Upper lobe of left lung (tissue), 6 donors: Measurements from ENCODE around the gene TMEM81. TPM values are rescaled to one million over a fixed set of nuclear protein-coding genes. Genes with fewer than 3 reads are reported as not detected.
A peak's percentile ranks its signal among the peaks of the same experiment; 100 is the strongest.

Source experiments
- ATAC-seq, 2 donors: fragments of 200-7000 bp; cut with Tn5 transposase; one replicate each; pipeline ENCODE4 v1.9.1; 2022; ENCODE audit warnings: mild to moderate bottlenecking in 2 of 2, moderate library complexity in 2 of 2; ENCODE audit not compliant: low FRiP score in 2 of 2
- DNase-seq, 2 donors: peaks; one replicate each; pipeline ENCODE4 v3.0.0-alpha.2; 2019 to 2020
- H3K27ac ChIP-seq, 4 donors: fragments of 200-600 bp; sonication (generic); one replicate each; pipeline ENCODE4 v1.5.1; 2016 to 2019
- H3K27me3 ChIP-seq, 4 donors: fragments of 200-600 bp; sonication (generic); one replicate each; pipeline ENCODE4 v1.5.1; 2017 to 2019
- H3K36me3 ChIP-seq, 4 donors: fragments of 200-600 bp; sonication (generic); one replicate each; pipeline ENCODE4 v1.5.1; 2016 to 2019
- H3K4me1 ChIP-seq, 4 donors: fragments of 200-600 bp; sonication (generic); one replicate each; pipeline ENCODE4 v1.5.1; 2018 to 2019
- H3K4me3 ChIP-seq, 4 donors: fragments of 200-600 bp; sonication (generic); one replicate each; pipeline ENCODE4 v1.5.1; 2017 to 2019; ENCODE audit warnings: mild to moderate bottlenecking in 2 of 4, moderate library complexity in 1 of 4
- H3K9me3 ChIP-seq, 4 donors: fragments of 200-600 bp; sonication (generic); one replicate each; pipeline ENCODE4 v1.5.1; 2018 to 2019
- EP300 ChIP-seq, 4 donors: sonication (generic); formaldehyde crosslinking; IDR thresholded peaks; one replicate each; pipeline ENCODE4 v1.5.1; 2017; ENCODE audit warnings: antibody characterized with exemption in 4 of 4, control low read depth in 2 of 4
- POLR2A ChIP-seq, 4 donors: fragments of 450-650 bp; IDR thresholded peaks; one replicate each; pipeline ENCODE4 v1.5.1; 2016 to 2017; ENCODE audit warnings: antibody characterized with exemption in 4 of 4, mild to moderate bottlenecking in 2 of 4
- POLR2AphosphoS5 ChIP-seq, 2 donors: sonication (generic); formaldehyde crosslinking; IDR thresholded peaks; one replicate each; pipeline ENCODE4 v1.5.1; 2017; ENCODE audit warnings: antibody characterized with exemption in 2 of 2
- WGBS, 2 donors: methylation state at CpG; one replicate each; pipeline ENCODE4 v1.1.5; 2017 to 2018; 5-methylcytosine and 5-hydroxymethylcytosine counted together
- total RNA-seq, 6 donors: library from RNA; depleted of rRNA in 4 of 6; stranded (reverse); fragments of >200 nt in 4 of 6; gene quantifications; one replicate each; pipeline versions ENCODE4 v1.1.0 to v1.2.1, GENCODE V29; 2016 to 2021
- TF ChIP-seq, protein P1 (sequence below), 6 experiments: fragments of 450-650 bp in 4 of 6; fragments of 200-600 bp in 2 of 6; sonication (generic) in 2 of 6; IDR thresholded peaks; one replicate each; pipeline ENCODE4 v1.5.1; 2016 to 2019; ENCODE audit warnings: antibody characterized with exemption in 6 of 6
- donor health status: DM: no; HTN: no; CAD: no; lungs with moderate emphysema.
- donor health status: DM: no; HTN: yes; CAD: no; lungs with severe emphysema.

The TMEM81 gene
- total RNA-seq, 6 donors from 2014 or later: 1.2 to 7.2 (median 2.8) TPM

DNA sequence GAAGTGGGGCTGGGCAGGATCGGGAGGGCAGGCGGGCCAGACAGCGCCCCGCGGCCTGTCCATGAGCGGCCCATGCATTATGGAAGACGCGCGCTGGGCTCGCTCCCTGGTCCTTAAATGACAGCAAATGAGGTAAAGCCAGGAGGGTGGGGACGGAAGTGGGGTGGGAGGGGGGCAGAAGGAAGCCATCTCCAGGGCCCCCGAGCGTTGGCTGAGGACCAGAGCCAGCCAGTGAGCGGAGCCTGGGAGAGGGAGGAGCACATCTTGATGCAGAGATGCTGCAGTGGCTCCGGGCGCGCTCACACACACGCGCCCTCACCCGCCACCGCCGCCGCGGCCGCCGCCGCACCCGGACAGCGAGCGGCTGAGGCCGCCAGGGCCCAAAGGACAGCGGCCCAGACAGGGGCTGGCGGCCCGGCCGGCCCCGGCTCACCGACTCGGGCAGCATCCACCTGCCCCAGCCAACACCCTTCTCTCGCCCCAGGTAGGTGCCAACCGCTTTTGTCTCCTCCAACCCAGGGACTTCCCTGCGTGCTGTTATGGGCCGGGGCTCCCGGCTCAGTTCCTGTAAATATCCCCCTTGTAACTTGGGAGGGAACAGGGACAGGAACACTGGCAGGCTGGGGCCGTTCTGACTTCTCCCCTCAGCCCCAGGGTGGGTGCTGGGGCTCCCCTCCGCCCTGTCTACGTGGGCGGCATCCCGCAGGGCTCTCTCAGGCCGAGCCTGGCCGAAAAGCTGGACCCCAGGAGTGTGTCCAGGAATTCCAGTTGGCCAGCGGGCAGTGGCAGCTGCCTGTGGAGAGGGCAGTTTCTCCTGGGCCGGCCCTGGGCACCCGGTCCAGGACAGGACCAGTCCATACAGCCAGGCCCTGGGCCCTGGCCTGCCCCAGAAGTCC lies 41.1 kb downstream of the TMEM81 start, which contains the start of gene CNTN2:
Gene CNTN2, plus strand, starts transcription at position 302 of the 896 bp plus-strand sequence. CDS start 9,974 bp downstream, outside the sequence.
- no peaks in the 10 kb centered on the region for H3K36me3 ChIP-seq
- no peak within 1 kb of the TSS for H3K27ac ChIP-seq
- H3K9me3 ChIP-seq: no peaks in the 10 kb centered on the region
- H3K27me3 ChIP-seq: peaks cover 0 to 23% (median 2%) of the 10 kb centered on the region in 4 donors
- TF ChIP-seq, protein P1, sequence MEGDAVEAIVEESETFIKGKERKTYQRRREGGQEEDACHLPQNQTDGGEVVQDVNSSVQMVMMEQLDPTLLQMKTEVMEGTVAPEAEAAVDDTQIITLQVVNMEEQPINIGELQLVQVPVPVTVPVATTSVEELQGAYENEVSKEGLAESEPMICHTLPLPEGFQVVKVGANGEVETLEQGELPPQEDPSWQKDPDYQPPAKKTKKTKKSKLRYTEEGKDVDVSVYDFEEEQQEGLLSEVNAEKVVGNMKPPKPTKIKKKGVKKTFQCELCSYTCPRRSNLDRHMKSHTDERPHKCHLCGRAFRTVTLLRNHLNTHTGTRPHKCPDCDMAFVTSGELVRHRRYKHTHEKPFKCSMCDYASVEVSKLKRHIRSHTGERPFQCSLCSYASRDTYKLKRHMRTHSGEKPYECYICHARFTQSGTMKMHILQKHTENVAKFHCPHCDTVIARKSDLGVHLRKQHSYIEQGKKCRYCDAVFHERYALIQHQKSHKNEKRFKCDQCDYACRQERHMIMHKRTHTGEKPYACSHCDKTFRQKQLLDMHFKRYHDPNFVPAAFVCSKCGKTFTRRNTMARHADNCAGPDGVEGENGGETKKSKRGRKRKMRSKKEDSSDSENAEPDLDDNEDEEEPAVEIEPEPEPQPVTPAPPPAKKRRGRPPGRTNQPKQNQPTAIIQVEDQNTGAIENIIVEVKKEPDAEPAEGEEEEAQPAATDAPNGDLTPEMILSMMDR (IDR thresholded peaks at IDR 0.05): no peak
- TF ChIP-seq POLR2A (IDR thresholded peaks at IDR 0.05) (no peak), POLR2AphosphoS5 (IDR thresholded peaks at IDR 0.05) (no peak), EP300 (IDR thresholded peaks at IDR 0.05) (no peak)
- WGBS, 2 donors: 12 to 40% methylated on average over 1 to 29 of the region's 53 CpGs
- H3K4me3 ChIP-seq: no peak within 1 kb of the TSS
- peaks cover 0 to 8% (median 2%) of the 10 kb centered on the region in 4 donors for H3K4me1 ChIP-seq
- DNase-seq: peak in 1 of 2 donors; percentile 78
- no peak for ATAC-seq

DNA sequence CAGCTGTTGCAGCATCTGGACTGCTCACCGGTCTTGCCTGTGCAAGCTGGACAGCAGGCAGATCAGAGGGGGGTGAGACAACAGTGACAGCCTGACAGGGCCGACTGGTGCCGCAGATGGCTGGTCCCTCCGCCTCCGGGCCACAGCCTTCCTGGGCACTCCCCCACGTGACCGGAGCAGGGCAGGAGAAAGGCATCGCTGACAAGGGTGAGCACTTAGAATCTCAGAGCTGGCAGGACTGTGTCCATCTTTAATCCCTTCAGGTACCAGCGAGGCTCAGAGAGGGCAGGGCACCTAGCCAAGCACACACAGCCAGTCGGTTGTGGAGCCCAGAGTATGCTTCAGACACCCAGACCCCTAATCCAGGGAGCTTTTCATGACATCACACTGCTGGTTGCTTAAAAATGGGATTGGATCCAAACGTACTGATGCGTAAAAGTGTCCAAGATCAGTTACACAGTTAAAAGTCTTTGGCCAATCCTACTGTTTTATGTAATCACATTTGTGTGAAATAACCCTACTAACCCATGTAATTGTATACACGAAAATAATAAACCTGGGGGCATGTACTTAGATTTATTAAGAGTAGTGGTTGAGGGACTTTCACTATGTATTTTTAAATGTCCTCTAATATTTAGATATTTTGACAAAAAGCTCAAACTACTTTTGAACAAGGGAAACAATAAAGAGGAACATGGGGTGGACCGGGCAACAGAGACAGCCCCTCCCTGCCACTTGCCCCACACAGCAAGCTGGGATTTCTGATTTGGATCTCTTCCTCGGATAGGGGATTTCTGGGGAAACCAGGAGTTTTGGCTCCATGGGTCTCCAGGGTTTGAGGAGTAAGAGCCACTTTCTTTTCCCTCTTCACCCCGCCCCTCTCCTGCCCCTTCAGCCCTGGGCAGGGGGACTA lies 42.0 kb downstream of the TMEM81 start:
- WGBS, 2 donors: 51 to 67% methylated on average over 9 to 16 of the region's 16 CpGs
- H3K4me3 ChIP-seq: no peak overlapping the region
- no peaks in the 10 kb centered on the region for H3K36me3 ChIP-seq
- no peak for ATAC-seq
- H3K9me3 ChIP-seq: no peaks in the 10 kb centered on the region
- H3K27ac ChIP-seq: no peak overlapping the region
- TF ChIP-seq POLR2AphosphoS5 (IDR thresholded peaks at IDR 0.05) (no peak), EP300 (IDR thresholded peaks at IDR 0.05) (no peak), POLR2A (IDR thresholded peaks at IDR 0.05) (no peak)
- TF ChIP-seq, protein P1 (IDR thresholded peaks at IDR 0.05): no peak
- peaks cover 0 to 8% (median 2%) of the 10 kb centered on the region in 4 donors for H3K4me1 ChIP-seq
- no peak for DNase-seq
- H3K27me3 ChIP-seq: peaks cover 0 to 23% (median 2%) of the 10 kb centered on the region in 4 donors

DNA sequence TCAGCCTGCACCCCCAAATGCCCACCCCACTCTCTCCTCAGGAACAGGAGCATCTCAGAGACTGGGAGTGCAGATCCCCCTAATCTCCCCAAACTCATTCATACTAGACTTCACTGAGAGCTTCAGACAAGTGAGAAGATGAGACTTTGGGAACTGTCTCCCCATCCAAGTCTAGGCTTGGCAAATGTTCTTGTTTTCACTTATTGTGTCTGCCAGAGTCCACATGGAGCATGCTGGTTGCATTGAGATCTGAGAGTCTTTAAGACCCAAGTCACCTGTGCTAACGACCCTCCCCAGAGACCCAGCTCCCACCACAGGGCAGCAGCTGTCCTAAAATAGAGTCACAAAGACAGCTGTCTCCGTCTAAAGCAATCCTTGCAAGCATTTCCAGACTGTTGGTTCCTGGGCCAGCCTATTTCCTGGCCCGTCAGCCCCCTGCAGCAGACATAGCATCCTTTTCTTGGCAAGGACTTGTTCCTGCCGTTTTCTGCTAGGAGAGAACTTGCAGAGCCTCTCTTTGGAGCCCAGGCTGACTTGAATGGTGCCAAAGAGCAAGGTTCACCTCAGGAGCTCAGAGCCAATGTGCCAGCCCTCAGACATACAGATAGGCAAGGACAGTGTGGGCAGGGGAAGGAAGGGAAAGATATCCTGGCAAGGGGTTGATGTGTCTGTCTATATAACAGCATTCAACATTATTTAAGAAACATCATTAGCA lies 43.1 kb downstream of the TMEM81 start:
- H3K4me3 ChIP-seq: no peak overlapping the region
- ATAC-seq: no peak
- no peaks in the 10 kb centered on the region for H3K9me3 ChIP-seq
- no peak for DNase-seq
- WGBS, 2 donors: 30 to 33% methylated on average over 4 of the region's 4 CpGs
- no peaks in the 10 kb centered on the region for H3K36me3 ChIP-seq
- TF ChIP-seq POLR2AphosphoS5 (IDR thresholded peaks at IDR 0.05): no peak
- TF ChIP-seq POLR2A (IDR thresholded peaks at IDR 0.05): no peak
- TF ChIP-seq, protein P1 (IDR thresholded peaks at IDR 0.05): no peak
- TF ChIP-seq EP300 (IDR thresholded peaks at IDR 0.05): no peak
- peaks cover 0 to 23% (median 2%) of the 10 kb centered on the region in 4 donors for H3K27me3 ChIP-seq
- H3K4me1 ChIP-seq: peaks cover 0 to 8% (median 2%) of the 10 kb centered on the region in 4 donors
- no peak overlapping the region for H3K27ac ChIP-seq

DNA sequence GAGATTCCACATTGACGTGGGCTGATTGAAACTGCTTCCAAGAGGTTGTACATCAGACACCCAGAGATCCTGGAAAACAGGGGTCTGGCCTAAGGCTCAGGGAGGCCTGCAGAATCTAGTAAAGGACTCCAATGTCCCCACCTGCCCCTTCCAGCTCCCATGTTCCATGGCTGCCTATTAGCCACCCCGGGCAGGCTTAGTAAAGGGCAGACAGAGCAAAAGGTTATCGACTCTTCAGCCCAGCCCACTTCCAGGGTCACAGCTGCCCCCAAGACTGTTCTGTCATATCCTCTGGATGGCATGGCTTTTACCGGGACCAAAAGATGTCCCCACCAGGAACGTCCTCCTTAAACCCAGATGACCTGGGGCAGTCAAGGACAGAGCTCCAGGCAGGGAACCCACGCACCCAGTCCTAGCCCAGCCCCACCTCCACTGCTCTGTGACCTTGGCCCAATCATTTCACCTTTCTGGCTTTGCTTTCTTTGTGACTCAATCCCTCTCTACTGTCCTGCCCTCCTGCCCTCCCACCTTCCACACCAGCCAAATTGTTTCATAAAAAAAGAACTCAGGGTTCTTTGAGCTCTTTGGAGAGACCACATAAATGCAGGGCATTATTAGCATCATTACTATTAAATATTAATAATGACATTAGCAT lies 46.0 kb downstream of the TMEM81 start:
- WGBS, 2 donors: 82 to 89% methylated on average over 5 to 6 of the region's 6 CpGs
- Histone ChIP-seq H3K27me3 (peaks cover 0 to 8% (median 2%) of the 10 kb centered on the region in 4 donors), H3K27ac (no peak overlapping the region), H3K4me3 (no peak overlapping the region), H3K9me3 (no peaks in the 10 kb centered on the region), H3K36me3 (no peaks in the 10 kb centered on the region), H3K4me1 (peaks cover 0 to 7% (median 2%) of the 10 kb centered on the region in 4 donors)
- TF ChIP-seq, protein P1 (IDR thresholded peaks at IDR 0.05): no peak
- no peak for TF ChIP-seq EP300 (IDR thresholded peaks at IDR 0.05)
- no peak for TF ChIP-seq POLR2AphosphoS5 (IDR thresholded peaks at IDR 0.05)
- TF ChIP-seq POLR2A (IDR thresholded peaks at IDR 0.05): no peak
- ATAC-seq (no peak), DNase-seq (no peak)
